Sigmoid colon (tissue), 7 donors: ENCODE measurements around the gene ABCA6. TPM values are rescaled to one million over a fixed set of nuclear protein-coding genes. Genes with fewer than 3 reads are reported as not detected.

Experiments
- DNase-seq: peaks from one replicate; pipeline ENCODE4 v3.0.0-alpha.2; 2019
- H3K27ac ChIP-seq, 4 donors: fragments of 200-600 bp; sonication (generic); one replicate each; pipeline ENCODE4 v1.5.1; 2016 to 2019; ENCODE audit warnings: mild to moderate bottlenecking in 1 of 4
- H3K27me3 ChIP-seq, 3 donors: fragments of 200-600 bp; sonication (generic); one replicate each; pipeline ENCODE4 v1.5.1; 2019; ENCODE audit warnings: mild to moderate bottlenecking in 1 of 3
- H3K36me3 ChIP-seq, 4 donors: fragments of 200-600 bp; sonication (generic); one replicate each; pipeline ENCODE4 v1.5.1; 2016 to 2019
- H3K4me1 ChIP-seq, 4 donors: fragments of 200-600 bp; sonication (generic); one replicate each; pipeline ENCODE4 v1.5.1; 2017 to 2019
- H3K4me3 ChIP-seq, 4 donors: fragments of 200-600 bp; sonication (generic); one replicate each; pipeline ENCODE4 v1.5.1; 2017 to 2019; ENCODE audit warnings: mild to moderate bottlenecking in 2 of 4, moderate library complexity in 1 of 4
- H3K9me3 ChIP-seq, 4 donors: fragments of 200-600 bp in 3 of 4; sonication (generic) in 3 of 4; one replicate each; pipeline versions ENCODE4 v1.5.1 to v1.6.1; 2013 to 2019
- EP300 ChIP-seq, 4 donors: sonication (generic); formaldehyde crosslinking; IDR thresholded peaks; one replicate each; pipeline ENCODE4 v1.6.1; 2017; ENCODE audit warnings: antibody characterized with exemption in 4 of 4
- POLR2A ChIP-seq, 2 donors: fragments of 450-650 bp; IDR thresholded peaks; one replicate each; pipeline ENCODE4 v1.6.1; 2016; ENCODE audit warnings: antibody characterized with exemption in 2 of 2, mild to moderate bottlenecking in 2 of 2, moderate library complexity in 2 of 2
- POLR2AphosphoS5 ChIP-seq, 4 donors: sonication (generic); formaldehyde crosslinking; IDR thresholded peaks; one replicate each; pipeline ENCODE4 v1.6.1; 2017; ENCODE audit warnings: antibody characterized with exemption in 4 of 4
- WGBS, 2 donors: extraction: QIAGEN DNeasy Blood & Tissue Kit; methylation state at CpG; one replicate each; pipeline ENCODE4 v1.1.7; 2013; 5-methylcytosine and 5-hydroxymethylcytosine counted together
- intact Hi-C: fragments of 100-400 bp; cut with DNase I; formaldehyde crosslinking; loops from one replicate; pipeline ENCODE4 v1.15.1; 2023
- polyA plus RNA-seq, 3 donors: library from polyadenylated mRNA; stranded (reverse); fragments of 200-250 nt; gene quantifications; one replicate each; pipeline ENCODE4 v1.2.3, GENCODE V29; 2013
- total RNA-seq, 4 donors: library from RNA; depleted of rRNA; stranded (reverse); fragments of >200 nt; gene quantifications; one replicate each; pipeline ENCODE4 v1.1.0, GENCODE V29; 2016
- TF ChIP-seq, protein P1 (sequence below), 4 experiments: fragments of 450-650 bp in 3 of 4; fragments of 200-600 bp in 1 of 4; IDR thresholded peaks; one replicate each; pipeline ENCODE4 v1.5.1; 2016 to 2019; ENCODE audit warnings: antibody characterized with exemption in 4 of 4, mild to moderate bottlenecking in 3 of 4, moderate library complexity in 2 of 4
- donor health status: healthy with polysubstance abuse.
- donor health status: Bipolar disorder and iron deficiency.
- donor health status: healthy.

ABCA6 gene
- total and polyA plus RNA-seq, 7 donors, result 1.6 to 111 (median 31.0) TPM

GRCh38 chr17:69045646-69046045 is 96.0 kb downstream of the ABCA6 start:
- Histone ChIP-seq H3K4me1 (no peaks in the 10 kb centered on the region), H3K4me3 (no peak overlapping the region), H3K27ac (no peak overlapping the region), H3K36me3 (peaks cover 0 to 4% (median 0%) of the 10 kb centered on the region in 4 donors), H3K27me3 (no peaks in the 10 kb centered on the region), H3K9me3 (no peaks in the 10 kb centered on the region)
- TF ChIP-seq POLR2A (IDR thresholded peaks at IDR 0.05), result no peak
- TF ChIP-seq POLR2AphosphoS5 (IDR thresholded peaks at IDR 0.05), result no peak
- TF ChIP-seq, protein P1, sequence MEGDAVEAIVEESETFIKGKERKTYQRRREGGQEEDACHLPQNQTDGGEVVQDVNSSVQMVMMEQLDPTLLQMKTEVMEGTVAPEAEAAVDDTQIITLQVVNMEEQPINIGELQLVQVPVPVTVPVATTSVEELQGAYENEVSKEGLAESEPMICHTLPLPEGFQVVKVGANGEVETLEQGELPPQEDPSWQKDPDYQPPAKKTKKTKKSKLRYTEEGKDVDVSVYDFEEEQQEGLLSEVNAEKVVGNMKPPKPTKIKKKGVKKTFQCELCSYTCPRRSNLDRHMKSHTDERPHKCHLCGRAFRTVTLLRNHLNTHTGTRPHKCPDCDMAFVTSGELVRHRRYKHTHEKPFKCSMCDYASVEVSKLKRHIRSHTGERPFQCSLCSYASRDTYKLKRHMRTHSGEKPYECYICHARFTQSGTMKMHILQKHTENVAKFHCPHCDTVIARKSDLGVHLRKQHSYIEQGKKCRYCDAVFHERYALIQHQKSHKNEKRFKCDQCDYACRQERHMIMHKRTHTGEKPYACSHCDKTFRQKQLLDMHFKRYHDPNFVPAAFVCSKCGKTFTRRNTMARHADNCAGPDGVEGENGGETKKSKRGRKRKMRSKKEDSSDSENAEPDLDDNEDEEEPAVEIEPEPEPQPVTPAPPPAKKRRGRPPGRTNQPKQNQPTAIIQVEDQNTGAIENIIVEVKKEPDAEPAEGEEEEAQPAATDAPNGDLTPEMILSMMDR (IDR thresholded peaks at IDR 0.05), result no peak
- no peak for TF ChIP-seq EP300 (IDR thresholded peaks at IDR 0.05)
- intact Hi-C loops, result no loop called here
- no peak for DNase-seq
- 98% methylated on average over 2 of the region's 2 CpGs for WGBS, 2 donors

DNA sequence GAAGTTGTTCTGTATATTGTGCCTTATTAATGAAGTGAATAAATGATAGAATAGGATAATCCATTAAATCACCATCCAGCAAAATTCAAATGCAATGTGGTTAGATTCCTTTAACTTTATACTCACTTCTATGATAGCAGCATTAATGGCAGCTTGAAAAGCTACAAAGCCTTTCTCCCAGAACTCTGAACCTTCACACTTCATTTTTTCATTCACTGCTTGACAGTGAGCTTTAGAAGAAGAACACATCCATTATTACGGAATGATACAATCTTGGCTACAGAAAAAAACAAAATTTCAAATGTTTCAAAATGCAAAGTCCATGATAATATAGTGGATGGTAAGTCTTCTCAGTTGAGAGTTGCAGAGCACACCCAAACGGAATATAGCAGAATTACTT is 97.3 kb downstream of the ABCA6 start:
- 97 to 98% methylated on average over 2 of the region's 2 CpGs for WGBS, 2 donors
- Histone ChIP-seq H3K36me3 (peaks cover 0 to 4% (median 0%) of the 10 kb centered on the region in 4 donors), H3K4me1 (no peaks in the 10 kb centered on the region), H3K27me3 (no peaks in the 10 kb centered on the region), H3K9me3 (no peaks in the 10 kb centered on the region), H3K4me3 (no peak overlapping the region), H3K27ac (no peak overlapping the region)
- DNase-seq, result no peak
- intact Hi-C loops, result no loop called here
- TF ChIP-seq, protein P1 (IDR thresholded peaks at IDR 0.05), result no peak
- TF ChIP-seq POLR2A (IDR thresholded peaks at IDR 0.05) (no peak), POLR2AphosphoS5 (IDR thresholded peaks at IDR 0.05) (no peak), EP300 (IDR thresholded peaks at IDR 0.05) (no peak)

- WGBS, 2 donors, result 80 to 84% methylated on average over 6 of the region's 6 CpGs
- Histone ChIP-seq H3K9me3 (peaks cover 0 to 2% (median 0%) of the 10 kb centered on the region in 4 donors), H3K36me3 (peaks cover 0 to 4% (median 0%) of the 10 kb centered on the region in 4 donors), H3K27me3 (no peaks in the 10 kb centered on the region), H3K27ac (no peak overlapping the region), H3K4me3 (no peak overlapping the region), H3K4me1 (no peaks in the 10 kb centered on the region)
- intact Hi-C loops, result no loop called here
- DNase-seq, result no peak
- TF ChIP-seq POLR2AphosphoS5 (IDR thresholded peaks at IDR 0.05), result no peak
- TF ChIP-seq, protein P1 (IDR thresholded peaks at IDR 0.05), result no peak
- no peak for TF ChIP-seq EP300 (IDR thresholded peaks at IDR 0.05)
- TF ChIP-seq POLR2A (IDR thresholded peaks at IDR 0.05), result no peak
These were observed 98.5 kb downstream of the ABCA6 start for GRCh38 chr17:69043098-69043734.

- Histone ChIP-seq H3K27ac (no peak overlapping the region), H3K36me3 (peaks cover 0 to 4% (median 0%) of the 10 kb centered on the region in 4 donors), H3K9me3 (peaks cover 0 to 4% (median 2%) of the 10 kb centered on the region in 4 donors), H3K4me1 (no peaks in the 10 kb centered on the region), H3K4me3 (no peak overlapping the region), H3K27me3 (no peaks in the 10 kb centered on the region)
- no peak for DNase-seq
- WGBS, 2 donors, result 41 to 81% methylated on average over 5 of the region's 5 CpGs
- no peak for TF ChIP-seq EP300 (IDR thresholded peaks at IDR 0.05)
- intact Hi-C loops, result no loop called here
These were observed 99.4 kb downstream of the ABCA6 start for GRCh38 chr17:69042308-69042707.

DNA sequence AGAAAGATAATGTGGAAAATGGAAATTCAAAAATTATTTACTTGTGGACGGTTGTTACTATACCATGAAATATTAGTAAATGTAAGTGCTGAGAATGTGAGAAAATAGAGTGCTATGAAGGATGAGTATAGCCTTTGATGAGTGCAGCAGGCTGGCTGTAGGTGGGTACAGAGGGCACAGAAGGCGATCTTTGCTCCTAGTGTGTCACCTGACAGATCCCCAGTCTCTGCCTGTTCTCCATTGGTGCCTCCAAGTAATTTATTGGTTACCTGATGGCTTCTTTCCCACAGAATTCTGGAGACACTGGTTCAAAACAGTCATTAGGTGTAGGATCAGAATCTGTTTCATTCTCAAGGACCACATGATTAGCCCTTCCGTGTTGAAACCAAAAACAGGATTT is 109.9 kb downstream of the ABCA6 start:
- no peaks in the 10 kb centered on the region for H3K4me1 ChIP-seq
- intact Hi-C loops, result no loop called here
- H3K4me3 ChIP-seq, result no peak overlapping the region
- DNase-seq, result no peak
- H3K27me3 ChIP-seq, result no peaks in the 10 kb centered on the region
- no peak overlapping the region for H3K27ac ChIP-seq
- TF ChIP-seq POLR2AphosphoS5 (IDR thresholded peaks at IDR 0.05), result no peak
- TF ChIP-seq POLR2A (IDR thresholded peaks at IDR 0.05), result no peak
- TF ChIP-seq, protein P1 (IDR thresholded peaks at IDR 0.05), result no peak
- no peak for TF ChIP-seq EP300 (IDR thresholded peaks at IDR 0.05)
- no peaks in the 10 kb centered on the region for H3K9me3 ChIP-seq
- WGBS, 2 donors, result 83 to 94% methylated on average over 3 of the region's 3 CpGs
- H3K36me3 ChIP-seq, result no peaks in the 10 kb centered on the region
